Measurements from ENCODE around the gene SLC6A19. TPM values are rescaled to one million over a fixed set of nuclear protein-coding genes. Genes with fewer than 3 reads are reported as not detected.

SLC6A19 gene
- total and polyA plus RNA-seq, 2 of the 13 experiments (the other 11 are each of a cell fraction or from before 2014, with no cell fraction given) = 0.02 TPM; not detected in 1

- TF ChIP-seq ZBTB4 (CRISPR knock-in tag; IDR thresholded peaks at IDR 0.05; ENCODE audit: borderline replicate concordance) (peak; percentile 72; the same call in 1 of the 2 replicates), ZNF878 (CRISPR knock-in tag; IDR thresholded peaks at IDR 0.05) (peak; percentile 63; the same call in 1 of the 2 replicates), MED8 (CRISPR knock-in tag; IDR thresholded peaks at IDR 0.05; ENCODE audit: insufficient replicate concordance) (peak; percentile 47), ZNF18 (CRISPR knock-in tag; IDR thresholded peaks at IDR 0.05; ENCODE audit: insufficient replicate concordance) (peak; percentile 81), SMAD3 (CRISPR knock-in tag; IDR thresholded peaks at IDR 0.05) (no peak), ZNF274 (CRISPR knock-in tag; IDR thresholded peaks at IDR 0.05) (peak; percentile 57), ZC3H13 (CRISPR knock-in tag; IDR thresholded peaks at IDR 0.05) (0 out of 2 replicates have a peak, but pooled peaks have one; percentile 42), HIC2 (CRISPR knock-in tag; IDR thresholded peaks at IDR 0.05; ENCODE audit: low read depth) (no peak)
Measured at GRCh38 chr5:1178529-1179382, 22.6 kb upstream of the SLC6A19 start (continued).

All from HepG2 (cell line).